GM23338 (cell line): ENCODE data around the gene FASTKD2. TPM values are rescaled to one million over a fixed set of nuclear protein-coding genes. Genes with fewer than 3 reads are reported as not detected.

Source experiments
- ATAC-seq: fragments of 200-7000 bp; cut with Tn5 transposase; 3 replicates; pipeline ENCODE4 v1.9.1; 2020
- DNase-seq: peaks from one replicate; pipeline ENCODE4 v3.0.0-alpha.2; 2015; ENCODE audit warnings: low spot score
- H2AFZ ChIP-seq: fragments of 200-600 bp; sonication (generic); 2 replicates; pipeline ENCODE4 v1.8.0; 2016; ENCODE audit warnings: antibody characterized with exemption, mild to moderate bottlenecking, moderate library complexity
- H3F3A ChIP-seq: fragments of 200-600 bp; sonication (generic); replicated peaks from 2 replicates; pipeline ENCODE4 v1.8.0; 2017; ENCODE audit warnings: antibody characterized with exemption, mixed run types, low read depth
- H3K27ac ChIP-seq: fragments of 200-600 bp; sonication (generic); 2 replicates; pipeline ENCODE4 v1.6.1; 2016; ENCODE audit warnings: low read depth
- H3K27me3 ChIP-seq: fragments of 200-600 bp; sonication (generic); 2 replicates; pipeline ENCODE4 v1.8.0; 2016; ENCODE audit warnings: mild to moderate bottlenecking, mixed run types, moderate library complexity; ENCODE audit not compliant: insufficient read depth
- H3K36me3 ChIP-seq: fragments of 200-600 bp; sonication (generic); 2 replicates; pipeline ENCODE4 v1.8.0; 2016; ENCODE audit warnings: mild to moderate bottlenecking; ENCODE audit not compliant: insufficient read depth
- H3K4me1 ChIP-seq: fragments of 200-600 bp; sonication (generic); 2 replicates; pipeline ENCODE4 v1.8.0; 2016; ENCODE audit warnings: mild to moderate bottlenecking, moderate library complexity; ENCODE audit not compliant: insufficient read depth
- H3K4me2 ChIP-seq: fragments of 200-600 bp; sonication (generic); 2 replicates; pipeline ENCODE4 v1.7.1; 2017; ENCODE audit warnings: mixed run types
- H3K4me3 ChIP-seq: fragments of 200-600 bp; sonication (generic); 2 replicates; pipeline ENCODE4 v1.6.1; 2016; ENCODE audit warnings: mixed run types
- H3K79me2 ChIP-seq: fragments of 200-600 bp; sonication (generic); replicated peaks from 2 replicates; pipeline ENCODE4 v1.8.0; 2017; ENCODE audit warnings: mild to moderate bottlenecking; ENCODE audit not compliant: insufficient read depth
- H3K9me2 ChIP-seq: fragments of 200-600 bp; sonication (generic); 2 replicates; pipeline ENCODE4 v1.8.0; 2017; ENCODE audit not compliant: insufficient read depth
- H4K20me1 ChIP-seq: fragments of 200-600 bp; sonication (generic); replicated peaks from 2 replicates; pipeline ENCODE4 v1.8.0; 2017; ENCODE audit warnings: mild to moderate bottlenecking; ENCODE audit not compliant: insufficient read depth
- H3K27ac Mint-ChIP-seq: 2 replicates; pipeline ENCODE4 v1.8.0; 2020; ENCODE audit warnings: inconsistent platforms, mild to moderate bottlenecking, moderate library complexity, mixed read lengths
- H3K27me3 Mint-ChIP-seq: 3 replicates; pipeline ENCODE4 v1.8.0; 2022; ENCODE audit warnings: low read depth, mild to moderate bottlenecking, moderate library complexity, mixed read lengths, inconsistent platforms; ENCODE audit not compliant: insufficient read depth, poor library complexity
- H3K36me3 Mint-ChIP-seq: 3 replicates; pipeline ENCODE4 v1.8.0; 2021; ENCODE audit warnings: low read depth, mild to moderate bottlenecking, inconsistent platforms, moderate library complexity, mixed read lengths
- H3K4me1 Mint-ChIP-seq: 3 replicates; pipeline ENCODE4 v1.8.0; 2020; ENCODE audit warnings: mild to moderate bottlenecking, inconsistent platforms, mixed read lengths
- H3K4me3 Mint-ChIP-seq: 3 replicates; pipeline ENCODE4 v1.8.0; 2021; ENCODE audit warnings: moderate library complexity, mild to moderate bottlenecking, inconsistent platforms, mixed read lengths
- H3K9me3 Mint-ChIP-seq: 3 replicates; pipeline ENCODE4 v1.8.0; 2020; ENCODE audit warnings: moderate library complexity, mild to moderate bottlenecking, inconsistent platforms, mixed read lengths
- CREB1 ChIP-seq: fragments of 250-450 bp; sonication (Bioruptor Pico); IDR thresholded peaks from 2 replicates; pipeline ENCODE4 v1.5.0; 2020; ENCODE audit warnings: low read depth, mild to moderate bottlenecking, moderate library complexity
- CTCF ChIP-seq, 2 experiments: fragments of 200-600 bp in 1 of 2; sonication (generic) in 1 of 2; conservative IDR thresholded peaks; 2 replicates each; pipeline versions ENCODE4 v1.5.1 to v1.6.1; 2016 to 2017; ENCODE audit warnings: antibody characterized with exemption in 2 of 2, low read depth in 2 of 2, mild to moderate bottlenecking in 2 of 2, moderate library complexity in 1 of 2
- ETS1 ChIP-seq: IDR thresholded peaks from 2 replicates; pipeline ENCODE4 v1.6.1; 2016; ENCODE audit warnings: antibody characterized with exemption
- EZH2 ChIP-seq: fragments of 200-600 bp; sonication (generic); IDR thresholded peaks from one replicate; pipeline ENCODE4 v1.8.0; 2017; ENCODE audit warnings: antibody characterized with exemption, mild to moderate bottlenecking, low read depth; ENCODE audit not compliant: unreplicated experiment
- EZH2phosphoT487 ChIP-seq: fragments of 200-600 bp; sonication (generic); IDR thresholded peaks from one replicate; pipeline ENCODE4 v1.8.1; 2018; ENCODE audit warnings: antibody characterized with exemption; ENCODE audit not compliant: unreplicated experiment
- JUNB ChIP-seq: IDR thresholded peaks from one replicate; pipeline ENCODE4 v1.6.1; 2016; ENCODE audit warnings: antibody characterized with exemption; ENCODE audit not compliant: unreplicated experiment
- NANOG ChIP-seq: IDR thresholded peaks from 2 replicates; pipeline ENCODE4 v1.6.1; 2016; ENCODE audit warnings: antibody characterized with exemption, borderline replicate concordance
- POLR2AphosphoS5 ChIP-seq: IDR thresholded peaks from 2 replicates; pipeline ENCODE4 v1.6.1; 2016; ENCODE audit warnings: antibody characterized with exemption, low read depth
- REST ChIP-seq: IDR thresholded peaks from one replicate; pipeline ENCODE4 v1.6.1; 2018; ENCODE audit warnings: antibody characterized with exemption; ENCODE audit not compliant: unreplicated experiment
- STAT1 ChIP-seq: IDR thresholded peaks from one replicate; pipeline ENCODE4 v1.6.1; 2016; ENCODE audit warnings: antibody characterized with exemption; ENCODE audit not compliant: unreplicated experiment
- ZNF114 ChIP-seq: fragments of 250-450 bp; sonication (Bioruptor Pico); IDR thresholded peaks from 2 replicates; pipeline ENCODE4 v1.5.0; 2020; ENCODE audit warnings: mild to moderate bottlenecking, moderate library complexity
- ZNF331 ChIP-seq: fragments of 250-450 bp; sonication (Bioruptor Pico); IDR thresholded peaks from 2 replicates; pipeline ENCODE4 v1.5.0; 2020; ENCODE audit warnings: low read depth, mild to moderate bottlenecking, moderate library complexity
- ZNF462 ChIP-seq: fragments of 250-450 bp; sonication (Bioruptor Pico); IDR thresholded peaks from 2 replicates; pipeline ENCODE4 v1.5.0; 2020; ENCODE audit warnings: mild to moderate bottlenecking, moderate library complexity
- polyA plus RNA-seq: library from polyadenylated mRNA; unstranded; fragments of >200 nt; fragmentation: Nextera tagmentation; extraction: Ambion mirVana; gene quantifications from 2 replicates; pipeline ENCODE4 v1.2.1, GENCODE V29; 2016
- total RNA-seq: library from RNA; depleted of rRNA; stranded (reverse); fragments of >200 nt; shearing (Covaris generic); gene quantifications from 2 replicates; pipeline ENCODE4 v1.2.3, GENCODE V29; 2014

FASTKD2 gene
- total and polyA plus RNA-seq, 2 experiments from 2014 or later: 20.5 to 48.7 TPM

GRCh38 chr2:206801418-206802189 lies 36.2 kb downstream of the FASTKD2 start:
- Mint-ChIP-seq H3K9me3 (no peaks in the 10 kb centered on the region), H3K4me3 (no peak overlapping the region), H3K27me3 (peaks cover 5% of the 10 kb centered on the region), H3K4me1 (peaks cover 50% of the 10 kb centered on the region), H3K36me3 (peaks cover 13% of the 10 kb centered on the region; the same call in 2 of the 3 replicates), H3K27ac (0 out of 2 replicates have a peak overlapping the region, but pooled peaks have one; percentile 91)
- no peaks in the 10 kb centered on the region for H3K27me3 ChIP-seq
- peaks cover 12% of the 10 kb centered on the region; the same call in 1 of the 2 replicates for H3K79me2 ChIP-seq
- H3F3A ChIP-seq: peaks cover 25% of the 10 kb centered on the region
- H3K4me1 ChIP-seq: peaks cover 67% of the 10 kb centered on the region
- peak overlapping the region; percentile 36 for H3K4me2 ChIP-seq
- ATAC-seq (no peak), DNase-seq (peak; percentile 57)
- H3K36me3 ChIP-seq: peaks cover 12% of the 10 kb centered on the region; the same call in 1 of the 2 replicates
- no peaks in the 10 kb centered on the region for H4K20me1 ChIP-seq
- H3K27ac ChIP-seq: peak overlapping the region; percentile 98
- H3K4me3 ChIP-seq: no peak overlapping the region
- TF ChIP-seq STAT1: no peak
- no peak for TF ChIP-seq ZNF114 (CRISPR knock-in tag)
- no peak for TF ChIP-seq NANOG
- no peak for TF ChIP-seq CREB1
- no peak for TF ChIP-seq EZH2
- no peak for TF ChIP-seq CTCF (conservative IDR thresholded peaks at IDR 0.05; ENCODE audit: low read depth in 2 of 2)
- no peak for TF ChIP-seq ETS1
- TF ChIP-seq JUNB: no peak
- no peak for TF ChIP-seq ZNF331 (CRISPR knock-in tag)
- TF ChIP-seq EZH2phosphoT487: no peak
- TF ChIP-seq REST: no peak
- no peak for TF ChIP-seq POLR2AphosphoS5
- no peak for TF ChIP-seq ZNF462 (CRISPR knock-in tag)
- H3K9me2 ChIP-seq: no peaks in the 10 kb centered on the region
- no peak overlapping the region for H2AFZ ChIP-seq
